MV-4-11 (cell line): ENCODE data around the gene OR2A25.
"Not testable (repeated sequence)": the region's sequence is repeated elsewhere in the genome, so short reads cannot be mapped to it uniquely, and the experiment has no call there.

Source experiments
- DNase-seq: peaks from one replicate; lab custom pipeline; 2025; lab: John Stamatoyannopoulos, UW

OR2A25 gene

GRCh38 chr7:144069511-144069910, at the start of gene OR2A25:
OR2A25 (plus strand) TSS chr7:144069811; CDS start chr7:144074220, 4,409 bp downstream.
- no peak for DNase-seq

- no peak for DNase-seq
These were observed 49.3 kb upstream of the OR2A25 start for GRCh38 chr7:144020340-144020739.

- no peak for DNase-seq
These were observed 47.4 kb upstream of the OR2A25 start for GRCh38 chr7:144022169-144022568.

GRCh38 chr7:144023171-144023827, 46.3 kb upstream of the OR2A25 start:
- DNase-seq, result no peak

GRCh38 chr7:144024213-144024612, 45.4 kb upstream of the OR2A25 start:
- no peak for DNase-seq

- DNase-seq, result no peak
These were observed 43.3 kb upstream of the OR2A25 start for GRCh38 chr7:144026203-144026883.

- DNase-seq, result no peak
These were observed 42.5 kb upstream of the OR2A25 start for GRCh38 chr7:144027070-144027469.

- no peak for DNase-seq
These were observed 41.6 kb upstream of the OR2A25 start for GRCh38 chr7:144027974-144028373.

- no peak for DNase-seq
These were observed 41.1 kb upstream of the OR2A25 start for GRCh38 chr7:144028547-144028946.

- no peak for DNase-seq
These were observed 37.1 kb upstream of the OR2A25 start for GRCh38 chr7:144032516-144032915.

- no peak for DNase-seq
These were observed 36.5 kb upstream of the OR2A25 start for GRCh38 chr7:144032985-144033709.

- DNase-seq, result no peak
These were observed 34.2 kb upstream of the OR2A25 start for GRCh38 chr7:144035385-144035784.

- no peak for DNase-seq
These were observed 33.2 kb upstream of the OR2A25 start for GRCh38 chr7:144036302-144036885.

GRCh38 chr7:144037414-144038035, 32.1 kb upstream of the OR2A25 start:
- DNase-seq, result no peak

GRCh38 chr7:144038887-144039286, 30.7 kb upstream of the OR2A25 start:
- DNase-seq, result no peak

GRCh38 chr7:144048648-144049047, 21.0 kb upstream of the OR2A25 start, which contains the start of gene OR2A5:
OR2A5 (plus strand) TSS chr7:144048948; CDS start chr7:144050402, 1,454 bp downstream.
- DNase-seq, result no peak

GRCh38 chr7:144049491-144049890, 20.1 kb upstream of the OR2A25 start:
- no peak for DNase-seq

- no peak for DNase-seq
These were observed 19.5 kb upstream of the OR2A25 start for GRCh38 chr7:144050093-144050492.

- not testable (repeated sequence) for DNase-seq
These were observed 18.7 kb upstream of the OR2A25 start for GRCh38 chr7:144050884-144051283.

- no peak for DNase-seq
These were observed 11.7 kb upstream of the OR2A25 start for GRCh38 chr7:144057954-144058353.

- DNase-seq, result no peak
These were observed 5.9 kb upstream of the OR2A25 start for GRCh38 chr7:144063710-144064109.

- DNase-seq, result no peak
These were observed 342 bp downstream of the OR2A25 start for GRCh38 chr7:144069953-144070352.
